ENCODE data around the gene SMIM36. TPM values are rescaled to one million over a fixed set of nuclear protein-coding genes. Genes with fewer than 3 reads are reported as not detected.
"Not testable (repeated sequence)": the region's sequence is repeated elsewhere in the genome, so short reads cannot be mapped to it uniquely, and the experiment has no call there.

SMIM36 gene
- total and polyA plus RNA-seq, 2 experiments from 2014 or later: not detected

GRCh38 chr17:55518510-55518909 is 7.3 kb upstream of the SMIM36 start (continued):
- TF ChIP-seq REST (IDR thresholded peaks at IDR 0.05; ENCODE audit: unreplicated experiment): no peak

- H3K4me2 ChIP-seq: no peak overlapping the region
- no peak overlapping the region for H3K27ac Mint-ChIP-seq
- no peaks in the 10 kb centered on the region for H3K27me3 Mint-ChIP-seq (ENCODE audit: insufficient read depth, low read depth, poor library complexity)
- no peaks in the 10 kb centered on the region for H3K36me3 Mint-ChIP-seq (ENCODE audit: low read depth)
- peaks cover 12% of the 10 kb centered on the region for H3K4me1 Mint-ChIP-seq
- H3K36me3 ChIP-seq (ENCODE audit: insufficient read depth): no peaks in the 10 kb centered on the region
- TF ChIP-seq ZNF462 (CRISPR knock-in tag; IDR thresholded peaks at IDR 0.05): no peak
- peak; percentile 90 to 98 for TF ChIP-seq CTCF (conservative IDR thresholded peaks at IDR 0.05; ENCODE audit: low read depth in 2 of 2)
- no peaks in the 10 kb centered on the region for H3K9me2 ChIP-seq (ENCODE audit: insufficient read depth)
- H4K20me1 ChIP-seq (replicated peaks; ENCODE audit: insufficient read depth): no peaks in the 10 kb centered on the region
- H3K9me3 Mint-ChIP-seq: no peaks in the 10 kb centered on the region
- H3K27me3 ChIP-seq (ENCODE audit: insufficient read depth): no peaks in the 10 kb centered on the region
- ATAC-seq (peak; percentile 68), DNase-seq (ENCODE audit: low spot score) (peak; percentile 87)
- H3K27ac ChIP-seq (ENCODE audit: low read depth): no peak overlapping the region
- no peak overlapping the region for H3K4me3 Mint-ChIP-seq
- H3F3A ChIP-seq (replicated peaks; ENCODE audit: low read depth): no peaks in the 10 kb centered on the region
- no peak overlapping the region for H3K4me3 ChIP-seq
- H2AFZ ChIP-seq: no peak overlapping the region; the same call in 1 of the 2 replicates
- H3K4me1 ChIP-seq (ENCODE audit: insufficient read depth): peaks cover 9% of the 10 kb centered on the region; the same call in 1 of the 2 replicates
- H3K79me2 ChIP-seq (replicated peaks; ENCODE audit: insufficient read depth): no peaks in the 10 kb centered on the region
These were observed 2.8 kb upstream of the SMIM36 start for GRCh38 chr17:55513885-55514590.

GRCh38 chr17:55507669-55508068 is 3.6 kb downstream of the SMIM36 start:
- H3K27me3 Mint-ChIP-seq (ENCODE audit: insufficient read depth, low read depth, poor library complexity); H3K4me2 ChIP-seq: not testable (repeated sequence)

More at GRCh38 chr17:55507669-55508068, 3.6 kb downstream of the SMIM36 start:
- H3K36me3 Mint-ChIP-seq (ENCODE audit: low read depth); H3K9me2 ChIP-seq (ENCODE audit: insufficient read depth); H3K27me3 ChIP-seq (ENCODE audit: insufficient read depth); ATAC-seq; H3K4me3 ChIP-seq; H3K4me3 Mint-ChIP-seq; H2AFZ ChIP-seq; H3K36me3 ChIP-seq (ENCODE audit: insufficient read depth); H3K9me3 Mint-ChIP-seq; H3K27ac Mint-ChIP-seq; H3F3A ChIP-seq (replicated peaks; ENCODE audit: low read depth); H3K27ac ChIP-seq (ENCODE audit: low read depth); DNase-seq (ENCODE audit: low spot score); H3K4me1 Mint-ChIP-seq; H3K79me2 ChIP-seq (replicated peaks; ENCODE audit: insufficient read depth); H3K4me1 ChIP-seq (ENCODE audit: insufficient read depth); H4K20me1 ChIP-seq (replicated peaks; ENCODE audit: insufficient read depth): not testable (repeated sequence)
